Suprapubic skin (tissue), 4 donors: Measurements from ENCODE around the gene PRKCE.

Source experiments
- EP300 ChIP-seq: sonication (generic); formaldehyde crosslinking; IDR thresholded peaks from one replicate; pipeline ENCODE4 v1.6.1; 2017; ENCODE audit warnings: antibody characterized with exemption
- POLR2AphosphoS5 ChIP-seq, 3 donors: sonication (generic); formaldehyde crosslinking; IDR thresholded peaks; one replicate each; pipeline ENCODE4 v1.6.1; 2017; ENCODE audit warnings: antibody characterized with exemption in 3 of 3
- TF ChIP-seq, protein P1 (sequence below), 2 donors: fragments of 200-600 bp in 1 of 2; fragments of 450-650 bp in 1 of 2; sonication (generic) in 1 of 2; IDR thresholded peaks; one replicate each; pipeline ENCODE4 v1.5.1; 2016 to 2019; ENCODE audit warnings: antibody characterized with exemption in 2 of 2, mild to moderate bottlenecking in 1 of 2, moderate library complexity in 1 of 2

DNA sequence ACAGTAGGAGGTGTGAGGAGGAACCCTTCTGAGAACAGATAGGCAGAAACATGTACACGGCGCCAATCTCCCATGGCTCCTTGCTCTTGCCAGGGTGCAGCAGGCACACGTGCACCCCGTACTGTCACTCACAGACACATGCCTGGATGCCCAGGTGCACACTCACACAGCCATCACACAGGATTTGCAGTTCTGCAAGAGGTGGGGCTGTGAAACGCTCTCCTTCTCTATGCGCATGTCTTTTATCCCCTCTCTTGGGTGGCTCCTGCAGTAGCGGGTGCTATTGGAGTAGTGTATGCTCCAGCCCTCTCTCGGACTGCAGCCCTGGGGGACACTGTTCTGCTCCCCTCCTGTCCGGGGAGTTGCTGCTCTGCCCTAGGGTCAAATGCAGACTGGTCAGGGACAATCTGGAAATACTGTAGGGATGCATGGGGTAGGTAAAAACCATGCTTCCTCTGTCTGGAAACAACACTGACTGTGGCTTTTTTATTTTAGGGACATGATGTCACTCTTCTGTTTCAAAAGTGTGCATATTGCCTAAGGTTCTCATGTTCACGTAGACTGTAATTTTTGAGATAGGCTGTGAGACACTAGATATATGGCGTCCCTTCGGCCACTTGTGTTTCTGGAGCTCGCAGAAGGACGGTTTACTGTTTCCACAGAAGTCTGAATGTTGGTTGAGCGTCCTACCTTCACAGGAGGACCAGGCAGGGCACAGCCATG lies 118.5 kb downstream of the PRKCE start:
- TF ChIP-seq, protein P1, sequence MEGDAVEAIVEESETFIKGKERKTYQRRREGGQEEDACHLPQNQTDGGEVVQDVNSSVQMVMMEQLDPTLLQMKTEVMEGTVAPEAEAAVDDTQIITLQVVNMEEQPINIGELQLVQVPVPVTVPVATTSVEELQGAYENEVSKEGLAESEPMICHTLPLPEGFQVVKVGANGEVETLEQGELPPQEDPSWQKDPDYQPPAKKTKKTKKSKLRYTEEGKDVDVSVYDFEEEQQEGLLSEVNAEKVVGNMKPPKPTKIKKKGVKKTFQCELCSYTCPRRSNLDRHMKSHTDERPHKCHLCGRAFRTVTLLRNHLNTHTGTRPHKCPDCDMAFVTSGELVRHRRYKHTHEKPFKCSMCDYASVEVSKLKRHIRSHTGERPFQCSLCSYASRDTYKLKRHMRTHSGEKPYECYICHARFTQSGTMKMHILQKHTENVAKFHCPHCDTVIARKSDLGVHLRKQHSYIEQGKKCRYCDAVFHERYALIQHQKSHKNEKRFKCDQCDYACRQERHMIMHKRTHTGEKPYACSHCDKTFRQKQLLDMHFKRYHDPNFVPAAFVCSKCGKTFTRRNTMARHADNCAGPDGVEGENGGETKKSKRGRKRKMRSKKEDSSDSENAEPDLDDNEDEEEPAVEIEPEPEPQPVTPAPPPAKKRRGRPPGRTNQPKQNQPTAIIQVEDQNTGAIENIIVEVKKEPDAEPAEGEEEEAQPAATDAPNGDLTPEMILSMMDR (IDR thresholded peaks at IDR 0.05), result no peak
- TF ChIP-seq POLR2AphosphoS5 (IDR thresholded peaks at IDR 0.05) (no peak), EP300 (no peak)
